Measurements from ENCODE around the gene IRF5. TPM values are rescaled to one million over a fixed set of nuclear protein-coding genes. Genes with fewer than 3 reads are reported as not detected.
A peak's percentile ranks its signal among the peaks of the same experiment; 100 is the strongest.

IRF5 gene
- total RNA-seq, 1 experiment from 2014 or later: not detected

GRCh38 chr7:128888756-128889095, 49.0 kb upstream of the IRF5 start:
- no peaks in the 10 kb centered on the region for H3K4me1 ChIP-seq (ENCODE audit: insufficient read depth, low read length, poor library complexity, severe bottlenecking)
- CTCF ChIA-PET: no interaction called here
- DNase-seq (ENCODE audit: low spot score): no peak
- peaks cover 21% of the 10 kb centered on the region for H3K27me3 ChIP-seq (replicated peaks; ENCODE audit: insufficient read depth, low read depth, low read length, poor library complexity)
- no peak for TF ChIP-seq CTCF (conservative IDR thresholded peaks at IDR 0.05; ENCODE audit: low read depth, low read length)
- TF ChIP-seq EZH2 (IDR thresholded peaks at IDR 0.05; ENCODE audit: borderline replicate concordance, low read depth, low read length, poor library complexity, severe bottlenecking): no peak
- no TSS peak for BruUV-seq (replicated peaks)
- H3K4me3 ChIP-seq (ENCODE audit: low read depth, low read length, poor library complexity, severe bottlenecking): no peak overlapping the region
- no peak overlapping the region for H3K27ac ChIP-seq (ENCODE audit: low read depth, low read length, poor library complexity, severe bottlenecking)
- no peaks in the 10 kb centered on the region for H3K36me3 ChIP-seq (ENCODE audit: insufficient read depth, low read length, poor library complexity, severe bottlenecking)
- H3K9me3 ChIP-seq (ENCODE audit: low read depth, low read length, poor library complexity, severe bottlenecking): no peaks in the 10 kb centered on the region
- intact Hi-C loops (cut with micrococcal nuclease; ENCODE audit: unreplicated experiment): loop anchor here (10.0 kb wide), 1 partner anchor 94 kb away; the partner anchor contains the start of gene CCDC136
- POLR2A ChIA-PET (ENCODE audit: low non-redundant PET): no interaction called here

- intact Hi-C loops (cut with micrococcal nuclease; ENCODE audit: unreplicated experiment): loop anchor here (10.0 kb wide), 1 partner anchor 94 kb away; the partner anchor contains the start of gene CCDC136
- no peaks in the 10 kb centered on the region for H3K36me3 ChIP-seq (ENCODE audit: insufficient read depth, low read length, poor library complexity, severe bottlenecking)
- H3K4me3 ChIP-seq (ENCODE audit: low read depth, low read length, poor library complexity, severe bottlenecking): no peak overlapping the region
- CTCF ChIA-PET: no interaction called here
- POLR2A ChIA-PET (ENCODE audit: low non-redundant PET): no interaction called here
- no peak for DNase-seq (ENCODE audit: low spot score)
- no TSS peak for BruUV-seq (replicated peaks)
- H3K27ac ChIP-seq (ENCODE audit: low read depth, low read length, poor library complexity, severe bottlenecking): no peak overlapping the region
- no peak for TF ChIP-seq EZH2 (IDR thresholded peaks at IDR 0.05; ENCODE audit: borderline replicate concordance, low read depth, low read length, poor library complexity, severe bottlenecking)
- peaks cover 21% of the 10 kb centered on the region for H3K27me3 ChIP-seq (replicated peaks; ENCODE audit: insufficient read depth, low read depth, low read length, poor library complexity)
- no peaks in the 10 kb centered on the region for H3K9me3 ChIP-seq (ENCODE audit: low read depth, low read length, poor library complexity, severe bottlenecking)
- no peaks in the 10 kb centered on the region for H3K4me1 ChIP-seq (ENCODE audit: insufficient read depth, low read length, poor library complexity, severe bottlenecking)
These were observed 48.6 kb upstream of the IRF5 start for GRCh38 chr7:128889121-128889520.

- BruUV-seq (replicated peaks): no TSS peak
- Histone ChIP-seq H3K4me1 (ENCODE audit: insufficient read depth, low read length, poor library complexity, severe bottlenecking) (no peaks in the 10 kb centered on the region), H3K27me3 (replicated peaks; ENCODE audit: insufficient read depth, low read depth, low read length, poor library complexity) (peaks cover 21% of the 10 kb centered on the region), H3K9me3 (ENCODE audit: low read depth, low read length, poor library complexity, severe bottlenecking) (no peaks in the 10 kb centered on the region), H3K4me3 (ENCODE audit: low read depth, low read length, poor library complexity, severe bottlenecking) (peak overlapping the region; percentile 24), H3K36me3 (ENCODE audit: insufficient read depth, low read length, poor library complexity, severe bottlenecking) (no peaks in the 10 kb centered on the region), H3K27ac (ENCODE audit: low read depth, low read length, poor library complexity, severe bottlenecking) (no peak overlapping the region)
- no peak for DNase-seq (ENCODE audit: low spot score)
- TF ChIP-seq EZH2 (IDR thresholded peaks at IDR 0.05; ENCODE audit: borderline replicate concordance, low read depth, low read length, poor library complexity, severe bottlenecking) (no peak), CTCF (conservative IDR thresholded peaks at IDR 0.05; ENCODE audit: low read depth, low read length) (no peak)
- intact Hi-C loops (cut with micrococcal nuclease; ENCODE audit: unreplicated experiment): no loop called here
- ChIA-PET POLR2A (ENCODE audit: low non-redundant PET) (no interaction called here), CTCF (no interaction called here)
These were observed 47.2 kb upstream of the IRF5 start for GRCh38 chr7:128890306-128891109.
